NB4 (cell line): ENCODE data around the gene ZNF662.

ENCODE experiments used
- DNase-seq: peaks from one replicate; pipeline ENCODE4 v3.0.0; 2010; ENCODE audit warnings: low read depth
- H3K4me3 ChIP-seq: one replicate; pipeline ENCODE4 v1.5.1; 2011; ENCODE audit warnings: mild to moderate bottlenecking, low read depth, low read length, moderate library complexity
- MYC ChIP-seq: IDR thresholded peaks from 2 replicates; pipeline ENCODE4 v1.6.1; 2011; ENCODE audit warnings: low read depth, low read length
- POLR2A ChIP-seq: IDR thresholded peaks from 2 replicates; pipeline ENCODE4 v1.6.1; 2011; ENCODE audit warnings: mild to moderate bottlenecking; ENCODE audit not compliant: insufficient read length; ENCODE audit errors: extremely low read depth
- TF ChIP-seq, protein P1 (sequence below): IDR thresholded peaks from one replicate; pipeline ENCODE4 v1.5.1; 2012; ENCODE audit warnings: low read depth, low read length
- TF ChIP-seq, protein P2 (sequence below): IDR thresholded peaks from 2 replicates; pipeline ENCODE4 v1.6.1; 2011; ENCODE audit warnings: low read depth, low read length

The ZNF662 gene

GRCh38 chr3:42895580-42895868 is 10.4 kb upstream of the ZNF662 start:
- DNase-seq: no peak
- no peak for TF ChIP-seq MYC
- TF ChIP-seq, protein P1, sequence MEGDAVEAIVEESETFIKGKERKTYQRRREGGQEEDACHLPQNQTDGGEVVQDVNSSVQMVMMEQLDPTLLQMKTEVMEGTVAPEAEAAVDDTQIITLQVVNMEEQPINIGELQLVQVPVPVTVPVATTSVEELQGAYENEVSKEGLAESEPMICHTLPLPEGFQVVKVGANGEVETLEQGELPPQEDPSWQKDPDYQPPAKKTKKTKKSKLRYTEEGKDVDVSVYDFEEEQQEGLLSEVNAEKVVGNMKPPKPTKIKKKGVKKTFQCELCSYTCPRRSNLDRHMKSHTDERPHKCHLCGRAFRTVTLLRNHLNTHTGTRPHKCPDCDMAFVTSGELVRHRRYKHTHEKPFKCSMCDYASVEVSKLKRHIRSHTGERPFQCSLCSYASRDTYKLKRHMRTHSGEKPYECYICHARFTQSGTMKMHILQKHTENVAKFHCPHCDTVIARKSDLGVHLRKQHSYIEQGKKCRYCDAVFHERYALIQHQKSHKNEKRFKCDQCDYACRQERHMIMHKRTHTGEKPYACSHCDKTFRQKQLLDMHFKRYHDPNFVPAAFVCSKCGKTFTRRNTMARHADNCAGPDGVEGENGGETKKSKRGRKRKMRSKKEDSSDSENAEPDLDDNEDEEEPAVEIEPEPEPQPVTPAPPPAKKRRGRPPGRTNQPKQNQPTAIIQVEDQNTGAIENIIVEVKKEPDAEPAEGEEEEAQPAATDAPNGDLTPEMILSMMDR: no peak
- no peak for TF ChIP-seq POLR2A
- TF ChIP-seq, protein P2, sequence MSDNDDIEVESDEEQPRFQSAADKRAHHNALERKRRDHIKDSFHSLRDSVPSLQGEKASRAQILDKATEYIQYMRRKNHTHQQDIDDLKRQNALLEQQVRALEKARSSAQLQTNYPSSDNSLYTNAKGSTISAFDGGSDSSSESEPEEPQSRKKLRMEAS: no peak
- H3K4me3 ChIP-seq: no peak overlapping the region

- no peak overlapping the region for H3K4me3 ChIP-seq
- no peak for DNase-seq
- TF ChIP-seq, protein P1: peak; percentile 10
- TF ChIP-seq MYC (no peak), POLR2A (no peak)
- TF ChIP-seq, protein P2: no peak
These were observed 6.9 kb upstream of the ZNF662 start for GRCh38 chr3:42898896-42899675.

DNA sequence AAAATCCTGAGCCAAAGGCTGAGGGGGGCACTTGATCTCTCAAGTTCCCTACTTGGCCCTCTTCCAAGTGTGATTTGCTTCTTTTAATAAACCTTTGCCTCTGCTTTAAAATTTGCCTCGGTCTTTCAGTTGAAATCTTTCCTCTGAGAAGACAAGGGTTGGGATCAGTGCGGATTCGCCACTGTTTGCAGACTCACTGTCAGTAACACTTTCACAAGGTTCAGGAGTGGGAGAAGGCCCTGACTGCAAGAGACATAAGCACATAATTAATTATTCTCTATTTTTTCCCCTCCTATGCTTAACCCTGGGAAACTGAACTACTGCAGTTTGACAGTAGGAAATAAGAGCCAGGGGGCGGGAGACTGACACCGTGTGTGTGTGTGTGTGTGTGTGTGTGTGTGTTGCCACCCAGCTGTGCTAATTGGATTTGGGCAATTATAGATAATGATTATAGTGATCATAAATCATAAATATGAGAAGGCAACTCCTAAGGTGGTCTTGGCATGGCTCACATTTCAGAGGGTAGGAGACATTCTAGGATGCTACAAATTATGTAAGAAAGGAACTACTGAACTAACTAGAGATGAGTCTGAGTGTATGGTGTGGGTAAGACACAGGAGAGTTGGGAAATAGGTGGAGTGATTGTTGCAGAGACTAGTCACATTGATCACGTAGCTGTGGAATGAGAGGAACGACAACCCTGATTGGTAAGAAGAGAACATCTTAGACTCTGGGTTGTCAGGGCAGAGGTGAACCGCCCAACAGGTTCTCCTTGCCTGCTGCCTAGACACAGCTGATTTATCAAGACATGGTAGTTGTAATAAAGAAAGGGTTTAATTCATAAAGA is 5.5 kb upstream of the ZNF662 start:
- DNase-seq: no peak
- TF ChIP-seq POLR2A (no peak), MYC (no peak)
- TF ChIP-seq, protein P1: no peak
- TF ChIP-seq, protein P2: no peak
- H3K4me3 ChIP-seq: no peak overlapping the region

DNA sequence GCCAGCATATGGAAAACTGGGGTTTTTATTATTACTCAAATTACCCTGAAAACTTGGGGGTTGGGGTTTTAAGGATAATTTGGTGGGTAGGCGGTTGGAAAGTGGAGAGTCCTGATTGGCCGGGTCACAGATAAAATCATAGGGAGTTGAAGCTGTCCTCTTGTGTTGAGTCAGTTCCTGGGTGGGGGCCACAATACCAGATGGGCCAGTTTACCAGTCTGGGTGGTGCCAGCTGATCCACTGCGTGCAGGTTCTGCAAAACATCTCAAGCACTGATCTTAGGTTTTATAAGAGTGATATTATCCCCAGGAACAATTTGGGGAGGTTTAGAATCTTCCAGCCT is 4.9 kb upstream of the ZNF662 start:
- no peak overlapping the region for H3K4me3 ChIP-seq
- TF ChIP-seq POLR2A (no peak), MYC (no peak)
- TF ChIP-seq, protein P2: no peak
- TF ChIP-seq, protein P1: no peak
- no peak for DNase-seq

- DNase-seq: no peak
- TF ChIP-seq MYC (no peak), POLR2A (no peak)
- TF ChIP-seq, protein P1: no peak
- TF ChIP-seq, protein P2: no peak
- H3K4me3 ChIP-seq: no peak overlapping the region
These were observed 3.7 kb upstream of the ZNF662 start for GRCh38 chr3:42902257-42902656.
